ENCODE data around the gene PDZRN4.

DNA sequence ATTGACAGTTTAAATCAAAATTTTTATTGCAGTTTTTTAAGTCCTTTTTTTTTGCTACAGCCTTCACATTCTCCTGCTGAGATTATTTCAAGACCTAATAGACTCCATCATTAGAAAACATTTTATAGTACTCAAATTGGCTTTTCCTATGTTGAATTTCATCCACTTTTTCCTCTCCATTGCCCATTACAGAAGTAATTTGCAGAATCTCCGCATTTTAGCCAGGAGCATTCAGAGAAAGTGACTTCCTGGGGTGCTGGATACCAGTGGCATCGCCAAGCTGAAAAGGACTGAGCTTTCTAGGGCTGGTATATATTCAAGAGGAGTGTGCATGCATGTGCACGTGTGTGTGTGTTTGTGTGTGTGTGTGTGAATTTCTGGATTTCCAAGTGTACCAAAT lies 340.8 kb downstream of the PDZRN4 start:
- TF ChIP-seq POLR2A (IDR thresholded peaks at IDR 0.05), result no peak
- TF ChIP-seq, protein P1, sequence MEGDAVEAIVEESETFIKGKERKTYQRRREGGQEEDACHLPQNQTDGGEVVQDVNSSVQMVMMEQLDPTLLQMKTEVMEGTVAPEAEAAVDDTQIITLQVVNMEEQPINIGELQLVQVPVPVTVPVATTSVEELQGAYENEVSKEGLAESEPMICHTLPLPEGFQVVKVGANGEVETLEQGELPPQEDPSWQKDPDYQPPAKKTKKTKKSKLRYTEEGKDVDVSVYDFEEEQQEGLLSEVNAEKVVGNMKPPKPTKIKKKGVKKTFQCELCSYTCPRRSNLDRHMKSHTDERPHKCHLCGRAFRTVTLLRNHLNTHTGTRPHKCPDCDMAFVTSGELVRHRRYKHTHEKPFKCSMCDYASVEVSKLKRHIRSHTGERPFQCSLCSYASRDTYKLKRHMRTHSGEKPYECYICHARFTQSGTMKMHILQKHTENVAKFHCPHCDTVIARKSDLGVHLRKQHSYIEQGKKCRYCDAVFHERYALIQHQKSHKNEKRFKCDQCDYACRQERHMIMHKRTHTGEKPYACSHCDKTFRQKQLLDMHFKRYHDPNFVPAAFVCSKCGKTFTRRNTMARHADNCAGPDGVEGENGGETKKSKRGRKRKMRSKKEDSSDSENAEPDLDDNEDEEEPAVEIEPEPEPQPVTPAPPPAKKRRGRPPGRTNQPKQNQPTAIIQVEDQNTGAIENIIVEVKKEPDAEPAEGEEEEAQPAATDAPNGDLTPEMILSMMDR (IDR thresholded peaks at IDR 0.05), result no peak

Measured in ovary (tissue), 3 donors.